PFSK-1 (cell line): Measurements from ENCODE around the gene PMFBP1.

Experiments used
- POLR2AphosphoS5 ChIP-seq: IDR thresholded peaks from 2 replicates; pipeline ENCODE4 v1.6.1; 2012; ENCODE audit warnings: low read depth, mild to moderate bottlenecking, control low read depth, low read length, moderate library complexity
- TAF1 ChIP-seq: IDR thresholded peaks from 2 replicates; pipeline ENCODE4 v1.6.1; 2012; ENCODE audit warnings: low read length, control low read depth, borderline replicate concordance; ENCODE audit not compliant: insufficient read depth
- TF ChIP-seq, protein P1 (sequence below), 2 experiments: IDR thresholded peaks; 2 replicates each; pipeline versions ENCODE4 v1.6.1 to v1.8.0; 2011 to 2012; ENCODE audit warnings: low read depth in 2 of 2, low read length in 2 of 2, control low read depth in 1 of 2, inconsistent platforms in 1 of 2, mild to moderate bottlenecking in 1 of 2, moderate library complexity in 1 of 2; ENCODE audit not compliant: insufficient read depth in 1 of 2

DNA sequence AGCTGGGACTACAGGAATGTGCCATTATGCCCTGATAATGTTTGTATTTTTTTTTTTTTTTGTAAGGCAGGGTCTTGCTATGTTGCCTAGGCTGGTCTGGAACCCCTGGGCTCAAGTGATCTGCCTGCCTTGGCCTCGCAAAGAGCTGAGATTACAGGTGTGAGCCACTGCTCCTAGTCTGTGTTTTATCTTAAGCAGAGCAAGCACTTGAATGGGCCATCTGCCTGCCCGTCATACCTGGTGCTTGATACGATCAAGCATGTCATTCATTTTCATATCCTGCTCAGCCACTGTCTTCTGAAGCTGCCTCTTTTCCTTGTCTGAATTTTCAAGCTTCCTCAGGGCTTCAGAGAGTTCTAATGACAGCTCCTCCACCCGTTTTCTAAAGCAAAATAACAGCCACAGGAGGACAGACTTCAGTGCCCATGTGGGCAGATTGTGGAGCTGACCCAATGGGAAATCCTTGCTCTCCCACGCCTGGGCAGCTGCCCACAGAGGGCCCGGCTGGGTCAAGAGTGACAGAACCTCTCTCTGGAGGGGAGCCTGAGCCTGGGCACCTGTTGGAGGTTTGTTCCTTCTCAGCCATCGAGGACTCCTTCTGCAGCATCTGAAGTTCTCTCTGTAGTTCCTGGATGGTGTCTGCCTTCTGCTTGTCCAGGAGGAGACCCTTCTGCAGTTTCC is 41.8 kb downstream of the PMFBP1 start:
- TF ChIP-seq POLR2AphosphoS5 (no peak), TAF1 (no peak)
- TF ChIP-seq, protein P1, sequence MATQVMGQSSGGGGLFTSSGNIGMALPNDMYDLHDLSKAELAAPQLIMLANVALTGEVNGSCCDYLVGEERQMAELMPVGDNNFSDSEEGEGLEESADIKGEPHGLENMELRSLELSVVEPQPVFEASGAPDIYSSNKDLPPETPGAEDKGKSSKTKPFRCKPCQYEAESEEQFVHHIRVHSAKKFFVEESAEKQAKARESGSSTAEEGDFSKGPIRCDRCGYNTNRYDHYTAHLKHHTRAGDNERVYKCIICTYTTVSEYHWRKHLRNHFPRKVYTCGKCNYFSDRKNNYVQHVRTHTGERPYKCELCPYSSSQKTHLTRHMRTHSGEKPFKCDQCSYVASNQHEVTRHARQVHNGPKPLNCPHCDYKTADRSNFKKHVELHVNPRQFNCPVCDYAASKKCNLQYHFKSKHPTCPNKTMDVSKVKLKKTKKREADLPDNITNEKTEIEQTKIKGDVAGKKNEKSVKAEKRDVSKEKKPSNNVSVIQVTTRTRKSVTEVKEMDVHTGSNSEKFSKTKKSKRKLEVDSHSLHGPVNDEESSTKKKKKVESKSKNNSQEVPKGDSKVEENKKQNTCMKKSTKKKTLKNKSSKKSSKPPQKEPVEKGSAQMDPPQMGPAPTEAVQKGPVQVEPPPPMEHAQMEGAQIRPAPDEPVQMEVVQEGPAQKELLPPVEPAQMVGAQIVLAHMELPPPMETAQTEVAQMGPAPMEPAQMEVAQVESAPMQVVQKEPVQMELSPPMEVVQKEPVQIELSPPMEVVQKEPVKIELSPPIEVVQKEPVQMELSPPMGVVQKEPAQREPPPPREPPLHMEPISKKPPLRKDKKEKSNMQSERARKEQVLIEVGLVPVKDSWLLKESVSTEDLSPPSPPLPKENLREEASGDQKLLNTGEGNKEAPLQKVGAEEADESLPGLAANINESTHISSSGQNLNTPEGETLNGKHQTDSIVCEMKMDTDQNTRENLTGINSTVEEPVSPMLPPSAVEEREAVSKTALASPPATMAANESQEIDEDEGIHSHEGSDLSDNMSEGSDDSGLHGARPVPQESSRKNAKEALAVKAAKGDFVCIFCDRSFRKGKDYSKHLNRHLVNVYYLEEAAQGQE (IDR thresholded peaks at IDR 0.05; ENCODE audit: insufficient read depth in 1 of 2, low read depth in 2 of 2, low read length in 2 of 2): no peak
